GM18508 (cell line): ENCODE results near the gene CEP76.

Experiments
- ATAC-seq: cut with Tn5 transposase; IDR thresholded peaks from one replicate; pipeline ENCODE4 v1.9.1; 2021; ENCODE audit warnings: moderate number of reproducible peaks; ENCODE audit not compliant: insufficient read depth, unreplicated experiment

Gene CEP76, protein sequence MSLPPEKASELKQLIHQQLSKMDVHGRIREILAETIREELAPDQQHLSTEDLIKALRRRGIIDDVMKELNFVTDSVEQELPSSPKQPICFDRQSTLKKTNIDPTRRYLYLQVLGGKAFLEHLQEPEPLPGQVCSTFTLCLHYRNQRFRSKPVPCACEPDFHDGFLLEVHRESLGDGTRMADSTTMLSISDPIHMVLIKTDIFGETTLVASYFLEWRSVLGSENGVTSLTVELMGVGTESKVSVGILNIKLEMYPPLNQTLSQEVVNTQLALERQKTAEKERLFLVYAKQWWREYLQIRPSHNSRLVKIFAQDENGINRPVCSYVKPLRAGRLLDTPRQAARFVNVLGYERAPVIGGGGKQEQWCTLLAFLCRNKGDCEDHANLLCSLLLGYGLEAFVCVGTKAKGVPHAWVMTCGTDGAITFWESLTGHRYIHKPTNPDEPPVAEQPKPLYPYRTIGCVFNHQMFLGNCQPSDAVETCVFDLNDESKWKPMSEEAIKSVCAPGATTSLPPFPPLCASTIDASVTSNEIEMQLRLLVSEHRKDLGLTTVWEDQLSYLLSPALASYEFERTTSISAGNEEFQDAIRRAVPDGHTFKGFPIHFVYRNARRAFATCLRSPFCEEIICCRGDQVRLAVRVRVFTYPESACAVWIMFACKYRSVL

DNA sequence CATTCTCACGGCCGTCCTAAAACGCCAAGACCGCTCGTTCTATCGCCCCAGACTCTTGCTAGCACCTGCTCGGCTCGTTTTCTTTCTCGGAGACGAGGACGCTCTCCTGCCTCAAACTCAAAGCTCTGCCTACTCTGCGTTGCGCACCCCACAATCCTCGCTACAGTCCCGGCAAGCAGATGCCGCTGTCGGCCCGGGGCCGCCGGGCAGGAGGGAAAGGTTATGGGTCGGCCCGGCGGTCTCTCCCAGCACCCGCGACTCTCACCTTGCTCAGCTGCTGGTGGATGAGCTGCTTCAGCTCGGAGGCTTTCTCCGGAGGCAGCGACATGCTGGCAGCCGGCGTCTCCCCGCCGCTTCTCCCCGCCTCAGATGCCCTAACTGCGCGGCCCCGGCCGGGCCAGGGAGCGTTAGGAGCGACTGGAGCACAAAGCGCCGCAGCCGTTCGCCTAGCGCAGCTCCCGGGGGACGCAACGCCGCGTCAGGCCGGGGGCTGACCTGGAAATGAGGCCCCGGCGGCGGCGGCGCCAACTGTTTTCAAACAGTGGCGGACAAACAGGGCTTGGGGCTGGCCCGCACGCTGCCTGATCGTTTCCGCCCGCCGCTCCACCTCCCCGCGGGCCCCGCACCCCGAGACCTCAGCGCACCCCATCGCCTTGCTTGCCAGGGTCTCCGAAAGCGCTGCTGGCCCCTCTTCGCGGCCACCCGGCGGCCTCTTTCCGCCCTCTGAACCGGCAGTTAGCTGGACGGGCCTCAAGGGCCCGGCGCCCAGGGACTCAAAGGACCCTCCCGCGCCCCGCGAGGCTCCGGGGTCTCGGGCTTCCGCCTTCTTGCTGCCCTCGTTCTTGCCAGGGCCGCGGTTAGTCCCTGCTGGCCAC is at the start of gene CEP76, which contains the start of gene PSMG2:
Gene CEP76, minus strand, starts transcription at position 503 of the 875 bp plus-strand sequence. Its CDS starts 175 bp downstream, at position 328.
Gene PSMG2, plus strand, starts transcription at position 822 of the 875 bp plus-strand sequence. CDS start 66 bp downstream, outside the sequence.
- peak; percentile 38 for ATAC-seq

DNA sequence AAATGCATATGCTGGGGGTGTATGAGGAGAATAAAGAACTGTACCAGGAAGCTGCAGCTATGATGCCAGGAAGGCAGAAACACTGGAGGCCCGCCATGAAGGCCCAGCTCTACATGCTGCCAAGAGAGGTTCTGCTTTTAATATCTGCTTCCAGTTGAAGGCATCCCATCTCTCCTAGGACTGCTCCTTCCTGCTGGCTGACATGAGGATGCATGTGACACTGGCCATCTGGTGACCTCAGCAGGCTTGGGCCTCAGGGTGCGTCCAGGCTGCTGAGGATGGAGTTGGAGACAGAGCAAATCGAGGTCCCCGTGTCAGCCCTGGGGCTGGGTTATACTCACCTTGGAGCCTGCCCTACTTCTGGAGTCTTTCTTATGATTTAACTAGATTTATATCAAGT is 49.4 kb upstream of the CEP76 start:
- no peak for ATAC-seq

DNA sequence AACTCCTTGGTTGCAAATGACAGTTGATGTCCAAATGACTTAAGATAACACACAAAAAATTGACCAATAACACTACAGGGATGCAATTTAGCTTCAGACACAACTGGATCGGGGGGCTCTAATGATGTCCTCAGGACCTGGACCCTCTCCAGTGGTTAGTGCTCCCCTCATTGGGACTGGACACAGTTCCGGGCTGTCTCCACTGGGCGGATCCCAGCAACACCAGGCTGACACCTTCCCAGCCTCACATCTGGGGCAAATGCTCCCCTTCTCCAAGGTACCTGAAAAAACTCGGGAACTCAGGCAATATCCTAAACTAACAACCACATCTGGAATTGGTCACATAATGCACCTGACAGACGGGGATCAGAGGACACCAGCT is 49.0 kb upstream of the CEP76 start:
- ATAC-seq, result no peak

DNA sequence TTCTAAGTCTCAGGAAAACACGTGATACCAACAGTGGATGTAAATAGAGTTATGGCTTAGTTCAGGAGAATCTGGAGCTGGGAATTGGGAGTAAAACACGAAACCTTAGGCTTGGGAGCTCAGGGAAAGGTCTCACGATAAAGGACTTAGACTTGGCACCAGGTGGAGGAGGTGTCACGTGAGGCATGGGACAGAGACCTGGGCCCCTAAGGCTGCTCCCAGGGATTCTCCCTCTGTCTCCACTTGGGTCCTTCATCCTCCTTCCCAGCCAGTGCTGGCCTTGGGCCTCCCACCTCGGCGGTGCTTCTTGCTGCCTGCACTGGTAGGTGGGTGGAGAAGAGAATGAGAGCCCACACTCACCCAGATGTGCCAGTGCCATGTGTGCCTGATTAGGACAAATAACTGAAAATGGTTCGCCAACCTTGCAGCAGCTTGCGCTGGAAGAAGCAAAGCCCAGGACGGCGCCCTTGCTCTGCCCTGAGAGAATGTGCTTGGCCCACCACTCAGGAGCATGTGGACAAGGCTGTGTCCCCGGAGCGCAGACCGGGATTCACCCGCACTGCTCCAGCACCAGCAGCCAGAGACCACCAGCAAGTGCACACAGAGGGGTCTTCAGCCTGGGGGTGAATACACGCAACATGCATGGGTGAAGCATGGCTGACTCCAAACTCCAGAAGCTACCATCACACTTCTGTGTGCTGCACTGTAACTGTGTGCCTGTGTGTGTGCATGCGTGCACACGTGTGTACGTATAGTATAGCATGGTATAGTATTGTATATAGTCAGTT is 48.4 kb upstream of the CEP76 start:
- no peak for ATAC-seq

DNA sequence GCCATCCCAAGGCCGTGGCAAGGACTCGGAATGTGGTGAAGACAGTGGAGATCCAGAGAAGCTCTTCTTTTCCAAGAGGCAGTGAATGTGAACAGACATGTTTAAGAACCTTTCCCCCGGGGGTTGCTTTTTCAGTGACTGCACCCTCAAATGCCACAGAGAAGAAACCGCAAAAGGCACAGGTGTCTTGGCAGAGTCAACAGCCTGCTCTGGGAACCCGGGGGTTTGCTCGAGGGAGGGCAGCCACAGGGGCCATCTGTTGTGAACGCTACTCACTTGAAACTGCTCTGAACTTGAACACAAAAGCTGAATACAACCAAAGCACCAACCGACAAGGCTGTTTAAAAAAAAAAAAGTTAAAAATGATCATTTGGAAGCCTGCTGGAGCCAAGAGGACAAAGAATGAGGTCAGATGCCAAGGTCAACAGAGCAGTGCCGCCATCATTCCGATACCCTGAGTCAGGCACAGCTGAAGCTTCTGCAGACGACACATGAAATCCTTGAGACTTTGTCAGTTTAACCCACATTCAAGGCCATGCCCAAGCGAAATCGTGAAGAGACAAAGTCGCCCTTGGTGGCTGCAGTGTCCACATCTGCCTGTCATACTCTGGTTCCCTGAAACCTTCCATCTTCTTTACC is 47.7 kb upstream of the CEP76 start:
- ATAC-seq, result no peak

DNA sequence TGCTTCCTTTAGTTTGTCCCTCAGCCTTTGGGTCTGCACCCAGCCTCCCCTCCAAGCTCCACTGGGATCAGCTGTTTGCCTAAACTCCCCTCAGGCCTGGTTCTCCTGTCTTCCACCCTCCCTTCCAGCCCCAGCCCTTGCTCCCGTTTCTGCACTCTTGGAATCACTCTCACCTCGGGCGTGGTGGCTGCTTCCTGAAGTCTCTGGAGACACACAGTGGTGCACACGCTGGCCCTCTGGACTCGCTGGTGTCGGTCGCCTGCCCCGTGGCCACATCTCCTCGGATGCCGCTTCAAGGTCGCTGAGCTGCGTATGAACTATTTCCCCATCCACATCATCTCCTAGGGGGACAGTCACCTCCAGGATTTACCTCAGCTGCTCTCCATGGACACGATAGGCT is 46.6 kb upstream of the CEP76 start:
- ATAC-seq, result no peak

DNA sequence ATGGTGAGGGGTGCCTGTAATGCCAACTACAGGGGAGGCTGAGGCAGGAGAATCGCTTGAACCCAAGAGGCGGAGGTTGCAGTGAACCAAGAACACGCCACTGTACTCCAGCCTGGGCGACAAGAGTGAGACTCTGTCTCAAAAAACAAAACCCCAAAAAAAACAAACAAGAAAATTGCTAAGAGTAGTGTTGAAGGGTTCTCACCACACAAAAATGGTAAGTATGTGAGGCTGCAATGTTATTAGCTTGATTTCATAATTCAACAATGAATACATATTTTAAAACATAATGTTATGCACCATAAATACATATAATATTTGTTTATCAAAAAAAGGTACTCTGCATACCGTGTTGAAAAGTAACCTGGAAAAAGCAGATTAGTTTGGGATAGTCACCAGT is 46.1 kb upstream of the CEP76 start:
- ATAC-seq, result no peak

DNA sequence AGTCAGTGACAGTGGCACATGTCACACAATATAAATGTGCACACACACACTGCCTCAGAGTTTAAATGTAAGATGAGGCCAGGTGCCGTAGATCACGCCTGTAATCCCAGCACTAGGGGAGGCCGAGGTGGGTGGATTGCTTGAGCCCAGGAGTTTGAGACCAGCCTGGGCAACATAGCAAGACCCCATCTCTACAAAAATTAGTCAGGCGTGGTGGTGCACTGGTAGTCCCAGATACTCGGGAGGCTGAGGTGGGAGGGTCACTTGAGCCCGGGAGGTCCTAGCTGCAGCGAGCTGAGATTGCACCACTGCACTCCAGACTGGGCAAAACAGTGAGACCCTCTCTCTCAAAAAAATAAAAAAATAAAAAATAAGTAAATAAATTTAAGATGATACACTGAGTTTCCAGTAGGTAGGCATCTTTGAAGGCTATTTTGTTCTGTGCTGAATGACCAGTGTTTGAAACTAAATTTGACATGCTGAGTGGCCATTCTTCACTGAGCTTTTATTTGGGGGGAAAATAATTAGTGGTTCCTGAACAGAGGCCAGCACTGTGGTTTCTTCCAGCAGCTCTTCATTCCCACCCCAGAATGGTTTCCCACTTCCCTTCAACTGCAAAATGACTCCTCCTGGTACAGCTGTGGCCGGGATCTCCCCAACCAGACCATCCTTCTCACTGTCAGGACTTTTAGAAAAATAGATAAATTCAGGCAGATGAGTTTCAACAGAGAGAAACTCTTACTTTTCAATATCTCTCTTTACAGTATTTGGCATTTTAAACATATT is 45.2 kb upstream of the CEP76 start:
- no peak for ATAC-seq

DNA sequence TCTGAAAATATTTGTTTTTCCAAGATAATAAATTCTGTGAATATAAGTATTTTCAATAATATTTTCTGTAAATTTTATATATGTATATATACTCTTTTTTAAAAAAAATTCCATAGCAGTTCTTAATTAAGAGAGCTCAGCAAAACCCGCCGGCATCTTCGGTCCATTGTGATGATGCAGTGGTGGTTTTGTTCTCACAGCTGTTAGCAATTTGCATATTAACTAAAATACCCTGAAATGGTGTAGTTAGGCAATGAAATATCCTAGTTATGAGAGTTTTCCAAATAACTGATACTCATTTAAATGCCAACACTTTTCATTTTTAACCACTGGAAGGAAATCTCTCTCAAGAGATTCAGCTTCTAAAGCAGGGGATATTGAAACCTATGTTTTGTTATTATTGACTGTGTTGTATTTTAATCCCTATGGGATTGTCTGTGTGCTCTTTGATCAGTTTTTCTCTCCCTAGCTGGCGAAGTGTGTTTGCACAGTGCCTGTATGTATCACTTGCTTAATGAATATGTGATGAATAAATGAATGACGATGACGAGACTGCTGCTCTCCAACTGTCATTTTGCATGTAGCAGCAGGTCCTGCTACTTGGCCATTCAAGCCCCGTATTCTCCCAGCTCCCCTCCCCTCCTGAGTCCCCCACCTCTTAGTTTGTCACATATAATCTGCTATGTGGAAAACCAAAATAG is 42.7 kb upstream of the CEP76 start:
- no peak for ATAC-seq

DNA sequence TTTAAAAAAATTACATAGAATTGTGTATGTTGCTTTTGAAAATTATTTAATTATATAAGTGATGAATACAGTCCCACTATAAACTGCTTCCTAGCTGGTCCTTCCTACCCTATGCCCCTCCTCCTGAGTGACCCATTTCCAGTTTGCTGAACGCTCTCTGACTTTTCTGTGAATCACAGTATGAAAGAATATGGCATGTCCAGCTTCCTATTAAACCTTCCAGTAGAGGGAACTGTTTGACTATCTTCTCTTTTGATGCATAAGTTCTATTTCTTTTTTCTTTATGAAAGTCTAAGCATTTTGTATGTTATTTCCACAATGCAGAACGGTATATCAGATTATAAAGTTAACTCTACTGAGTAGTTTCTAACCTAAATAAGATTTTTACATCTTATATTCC is 41.6 kb upstream of the CEP76 start:
- no peak for ATAC-seq

DNA sequence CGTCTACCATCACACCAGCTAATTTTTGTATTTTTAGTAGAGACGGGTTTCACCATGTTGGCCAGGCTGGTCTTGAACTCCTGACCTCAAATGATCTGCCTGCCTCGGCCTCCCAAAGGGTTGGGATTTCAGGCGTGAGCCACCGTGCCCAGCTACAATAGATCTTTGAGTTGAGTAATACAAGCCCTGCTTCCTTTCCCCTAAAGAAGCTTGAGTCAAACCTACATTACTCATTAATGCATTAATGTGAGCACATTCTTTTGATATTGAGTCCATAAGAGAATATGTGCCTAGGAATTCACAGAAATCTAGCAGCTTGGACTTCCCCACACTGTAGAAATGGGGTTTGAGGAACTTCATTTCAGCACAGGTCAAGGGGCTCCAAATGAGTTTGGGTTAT is 39.9 kb upstream of the CEP76 start:
- ATAC-seq, result no peak

DNA sequence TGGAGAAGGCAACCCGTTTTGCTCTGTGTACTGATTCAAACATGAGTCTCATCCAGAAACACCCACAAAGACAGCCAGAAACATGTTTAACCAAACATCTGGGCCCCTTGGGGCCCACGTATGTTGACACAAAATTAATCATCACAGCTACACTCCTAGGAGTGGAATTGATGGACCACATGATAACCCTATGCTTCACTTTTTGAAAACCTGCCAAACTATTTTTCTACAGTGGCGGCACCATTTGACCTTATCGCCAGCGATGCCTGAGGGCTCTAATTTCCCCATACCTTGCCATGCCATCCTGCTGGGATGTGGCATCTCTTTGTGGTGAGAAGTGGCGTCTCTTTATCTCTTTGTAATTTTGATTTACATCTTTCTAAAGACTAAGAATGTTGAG is 38.8 kb upstream of the CEP76 start:
- ATAC-seq, result no peak

DNA sequence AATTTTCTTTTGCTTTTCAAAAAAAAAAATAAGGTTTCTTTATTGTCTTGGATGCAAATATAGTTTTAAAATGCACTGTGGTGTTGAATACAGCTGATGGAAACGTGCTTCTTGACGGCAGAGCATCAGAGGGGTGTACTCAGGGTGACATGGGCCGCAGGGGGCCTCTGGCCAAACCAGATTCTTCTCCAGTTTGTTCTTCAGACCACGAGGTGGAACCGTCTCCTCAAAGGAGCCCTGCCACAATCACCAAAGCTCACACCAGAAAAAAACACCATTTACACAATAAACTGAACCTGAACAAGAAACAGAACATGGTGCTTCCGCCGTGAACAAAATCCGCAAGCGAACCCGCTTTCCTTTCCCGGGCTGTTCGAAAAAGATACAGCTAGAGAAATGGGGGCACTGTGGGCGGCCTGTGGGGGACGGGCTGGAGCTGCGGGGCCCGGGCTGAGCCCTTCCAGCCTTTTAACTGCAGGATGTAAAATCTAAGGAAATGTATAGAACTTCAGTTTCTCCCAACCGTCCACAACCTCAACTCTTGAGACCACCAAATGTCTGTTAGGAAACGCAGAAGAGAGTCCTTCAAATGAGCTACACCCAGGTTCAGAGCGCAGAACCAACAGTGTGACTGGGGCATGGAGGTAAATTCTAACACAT is 34.9 kb upstream of the CEP76 start:
- ATAC-seq, result no peak

DNA sequence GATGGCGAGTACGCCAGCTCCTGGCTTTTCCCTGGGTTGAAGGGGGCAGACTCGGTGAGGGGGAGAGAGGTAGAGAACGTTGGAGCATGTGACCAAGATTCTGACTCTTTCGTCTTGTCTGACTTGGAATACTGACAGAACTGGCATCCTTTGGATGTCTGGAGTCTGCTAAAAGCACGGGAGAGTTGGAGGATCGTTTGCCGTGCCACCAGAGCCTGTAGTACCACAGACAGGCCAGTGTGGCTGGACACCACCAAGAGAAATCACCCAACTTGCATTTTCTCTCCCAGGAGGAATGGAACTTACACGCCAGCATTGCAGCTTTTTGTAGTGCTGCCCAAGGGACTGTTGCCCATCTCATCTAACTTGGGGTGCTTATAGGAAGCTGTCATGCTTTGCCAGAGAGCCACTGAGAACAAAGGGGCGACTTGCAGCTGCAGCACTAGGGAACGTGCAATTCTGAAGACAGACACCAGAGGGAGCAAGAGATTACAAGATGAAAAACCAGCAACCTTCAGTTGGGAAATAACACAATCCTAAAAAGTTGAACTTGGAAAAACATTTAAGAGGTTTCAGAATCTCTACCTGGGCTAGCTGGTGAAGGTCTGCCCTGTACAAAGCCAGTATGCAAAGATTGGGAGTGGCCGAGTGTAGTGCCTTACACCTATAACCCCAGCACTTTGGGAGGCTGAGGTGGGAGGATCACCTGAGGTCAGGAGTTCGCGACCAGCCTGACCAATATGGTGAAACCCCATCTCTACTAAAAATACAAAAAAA is 24.4 kb upstream of the CEP76 start:
- ATAC-seq, result no peak

DNA sequence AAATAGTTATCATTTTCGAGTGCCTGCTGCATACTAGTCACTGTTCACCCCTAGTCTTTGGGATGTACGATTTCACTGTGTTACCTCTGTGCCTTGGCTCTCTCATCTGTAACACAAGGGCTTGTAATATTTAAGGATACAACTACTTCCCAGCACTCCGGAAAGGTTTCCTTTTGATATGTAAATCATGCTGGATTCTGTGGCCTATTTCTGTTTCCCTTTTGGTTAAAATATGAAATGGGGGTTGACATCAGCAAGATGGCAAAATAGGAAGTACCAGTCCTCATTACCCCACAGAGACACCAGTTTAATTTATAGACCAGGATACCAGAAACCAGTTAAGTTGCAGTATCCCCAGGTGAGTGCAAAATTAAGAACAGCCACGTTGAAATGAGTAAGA is 23.8 kb upstream of the CEP76 start:
- ATAC-seq, result no peak

DNA sequence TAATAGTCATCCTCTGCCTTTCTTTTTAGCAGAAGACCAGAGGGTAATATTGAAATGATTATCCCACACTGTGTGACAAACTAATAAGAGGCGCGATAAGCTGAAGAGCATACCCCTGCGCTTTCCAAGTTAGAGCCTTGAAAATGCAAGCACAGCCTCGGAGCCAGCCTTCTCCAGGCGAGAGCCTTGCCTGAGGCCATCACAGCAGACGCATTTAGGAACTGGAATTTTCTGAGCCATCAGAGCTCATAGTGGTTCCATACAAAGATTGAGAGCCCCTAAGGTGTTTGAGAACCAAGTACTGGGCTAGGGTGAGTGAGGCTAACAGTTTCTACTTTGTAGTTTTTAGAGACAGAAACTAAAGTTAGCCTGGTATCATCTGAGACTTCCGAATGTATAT is 20.2 kb upstream of the CEP76 start:
- ATAC-seq, result no peak
